Adrenal gland (tissue), 12 donors: Measurements from ENCODE around the gene RMI2. TPM values are rescaled to one million over a fixed set of nuclear protein-coding genes. Genes with fewer than 3 reads are reported as not detected.
A peak's percentile ranks its signal among the peaks of the same experiment; 100 is the strongest.

Experiments
- DNase-seq, 7 donors: peaks; one replicate each; pipeline ENCODE4 v3.0.0-alpha.2; 2019 to 2020
- H3K27ac ChIP-seq, 5 donors: fragments of 200-600 bp; sonication (generic) in 4 of 5; 1 replicate in 3 of 5; 2 replicates in 2 of 5; pipeline versions ENCODE4 v1.5.1 to v1.8.0; 2016 to 2020; ENCODE audit warnings: mild to moderate bottlenecking in 1 of 5
- H3K27me3 ChIP-seq: fragments of 200-600 bp; 2 replicates; pipeline ENCODE4 v1.8.0; 2021
- H3K36me3 ChIP-seq, 2 donors: fragments of 200-600 bp; replicated peaks in 1 of 2; 1 replicate in 1 of 2; 2 replicates in 1 of 2; pipeline versions ENCODE4 v1.5.1 to v1.8.0; 2018 to 2022
- H3K4me1 ChIP-seq, 2 donors: fragments of 200-600 bp; replicated peaks in 1 of 2; 1 replicate in 1 of 2; 2 replicates in 1 of 2; pipeline versions ENCODE4 v1.5.1 to v1.8.0; 2018 to 2021
- H3K4me3 ChIP-seq, 4 donors: fragments of 200-600 bp; sonication (generic) in 3 of 4; one replicate each; pipeline ENCODE4 v1.5.1; 2016 to 2018
- H3K9me3 ChIP-seq, 3 donors: fragments of 200-600 bp; sonication (generic) in 1 of 3; replicated peaks in 1 of 3; 1 replicate in 2 of 3; 2 replicates in 1 of 3; pipeline versions ENCODE4 v1.5.1 to v1.8.0; 2016 to 2021
- POLR2A ChIP-seq, 2 donors: fragments of 450-650 bp; IDR thresholded peaks; one replicate each; pipeline ENCODE4 v1.6.1; 2017; ENCODE audit warnings: antibody characterized with exemption in 2 of 2, mild to moderate bottlenecking in 2 of 2, moderate library complexity in 1 of 2
- WGBS, 4 donors: extraction: QIAGEN DNeasy Blood & Tissue Kit in 2 of 4; methylation state at CpG; one replicate each; pipeline versions ENCODE4 v1.1.5 to v1.1.7; 2013 to 2017; 5-methylcytosine and 5-hydroxymethylcytosine counted together
- intact Hi-C, 2 donors: fragments of 100-400 bp; cut with DNase I; formaldehyde crosslinking; loops; one replicate each; pipeline versions ENCODE4 v1.14.1 to v1.15.0; 2022 to 2023
- polyA plus RNA-seq, 3 donors: library from polyadenylated mRNA; stranded (reverse); fragments of 200-250 nt in 2 of 3; fragments of 350-450 nt in 1 of 3; fragmentation: Illumina TruSeq in 1 of 3; extraction: RNeasy Lipid Tissue Mini Kit (QIAGEN cat#74804) in 1 of 3; gene quantifications; one replicate each; pipeline ENCODE4 v1.2.3, GENCODE V29; 2013 to 2014
- total RNA-seq, 9 donors: library from RNA; depleted of rRNA in 4 of 9; stranded (reverse); fragments of >200 nt in 4 of 9; fragments of 120-200 nt in 1 of 9; fragmentation: NEBNext Ultra II Directional in 1 of 9; extraction: Animal tissue kit (Norgen Biotek cat#: 25700) in 1 of 9; gene quantifications; one replicate each; pipeline versions ENCODE4 v1.1.0 to v1.2.4, GENCODE V29; 2013 to 2023
- TF ChIP-seq, protein P1 (sequence below), 6 experiments: fragments of 450-650 bp in 4 of 6; fragments of 200-600 bp in 2 of 6; sonication (generic) in 1 of 6; IDR thresholded peaks; 1 replicate in 5 of 6; 2 replicates in 1 of 6; pipeline versions ENCODE4 v1.5.1 to v1.8.0; 2016 to 2021; ENCODE audit warnings: antibody characterized with exemption in 6 of 6, mild to moderate bottlenecking in 2 of 6, moderate library complexity in 1 of 6
- donor health status: healthy with polysubstance abuse.
- donor health status: Bipolar disorder and iron deficiency.
- donor health status: DM: yes; HTN: yes; CAD: no.
- donor health status: DM: no; HTN: no; CAD: no.
- donor health status: DM: no; HTN: no; CAD: no.
- donor health status: DM: yes; HTN: yes; CAD: no.

The RMI2 gene
- total and polyA plus RNA-seq, 12 donors, result 0.56 to 21.1 (median 1.2) TPM; not detected in 2

DNA sequence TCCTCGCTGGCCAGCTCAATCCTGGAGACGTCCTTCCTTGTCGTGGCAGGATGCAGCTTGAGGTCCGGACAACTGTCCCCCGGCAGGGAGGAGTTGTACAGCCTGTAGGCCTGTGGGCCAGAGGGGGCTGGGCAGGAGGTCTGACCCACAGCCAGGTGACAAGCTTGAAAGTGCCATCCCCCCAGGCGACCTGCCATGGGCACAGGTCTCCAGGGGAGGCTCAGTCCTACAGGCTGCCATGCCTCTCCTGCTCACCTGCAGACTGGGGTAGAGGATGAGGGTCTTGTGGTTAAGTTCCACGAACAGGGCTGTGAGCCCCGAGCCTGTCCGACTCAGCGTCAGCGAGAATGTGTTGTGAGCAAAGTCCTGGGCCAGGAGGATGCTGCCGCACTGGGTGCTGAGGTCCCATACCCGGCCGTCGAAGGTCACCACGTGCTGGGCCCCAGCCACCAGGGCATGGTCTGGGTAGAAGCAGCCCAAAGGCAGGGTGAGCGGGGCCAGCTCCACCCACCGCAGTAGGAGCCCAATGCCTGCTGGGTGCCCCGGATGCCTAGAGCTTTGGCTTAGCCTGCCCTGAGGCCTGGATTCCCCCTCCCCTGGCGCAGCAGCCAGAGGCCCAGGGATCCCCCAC lies 39.8 kb downstream of the RMI2 start:
- no peaks in the 10 kb centered on the region for H3K27me3 ChIP-seq
- no peak overlapping the region for H3K4me3 ChIP-seq
- H3K9me3 ChIP-seq, result no peaks in the 10 kb centered on the region
- H3K36me3 ChIP-seq, result no peaks in the 10 kb centered on the region
- TF ChIP-seq, protein P1, sequence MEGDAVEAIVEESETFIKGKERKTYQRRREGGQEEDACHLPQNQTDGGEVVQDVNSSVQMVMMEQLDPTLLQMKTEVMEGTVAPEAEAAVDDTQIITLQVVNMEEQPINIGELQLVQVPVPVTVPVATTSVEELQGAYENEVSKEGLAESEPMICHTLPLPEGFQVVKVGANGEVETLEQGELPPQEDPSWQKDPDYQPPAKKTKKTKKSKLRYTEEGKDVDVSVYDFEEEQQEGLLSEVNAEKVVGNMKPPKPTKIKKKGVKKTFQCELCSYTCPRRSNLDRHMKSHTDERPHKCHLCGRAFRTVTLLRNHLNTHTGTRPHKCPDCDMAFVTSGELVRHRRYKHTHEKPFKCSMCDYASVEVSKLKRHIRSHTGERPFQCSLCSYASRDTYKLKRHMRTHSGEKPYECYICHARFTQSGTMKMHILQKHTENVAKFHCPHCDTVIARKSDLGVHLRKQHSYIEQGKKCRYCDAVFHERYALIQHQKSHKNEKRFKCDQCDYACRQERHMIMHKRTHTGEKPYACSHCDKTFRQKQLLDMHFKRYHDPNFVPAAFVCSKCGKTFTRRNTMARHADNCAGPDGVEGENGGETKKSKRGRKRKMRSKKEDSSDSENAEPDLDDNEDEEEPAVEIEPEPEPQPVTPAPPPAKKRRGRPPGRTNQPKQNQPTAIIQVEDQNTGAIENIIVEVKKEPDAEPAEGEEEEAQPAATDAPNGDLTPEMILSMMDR (IDR thresholded peaks at IDR 0.05), result no peak
- no peak for TF ChIP-seq POLR2A (IDR thresholded peaks at IDR 0.05)
- H3K4me1 ChIP-seq, result no peaks in the 10 kb centered on the region
- DNase-seq, result no peak
- H3K27ac ChIP-seq, result no peak overlapping the region
- WGBS, 4 donors, result 73 to 92% (median 85%) methylated on average over 3 to 20 of the region's 20 CpGs
- intact Hi-C loops, result no loop called here

DNA sequence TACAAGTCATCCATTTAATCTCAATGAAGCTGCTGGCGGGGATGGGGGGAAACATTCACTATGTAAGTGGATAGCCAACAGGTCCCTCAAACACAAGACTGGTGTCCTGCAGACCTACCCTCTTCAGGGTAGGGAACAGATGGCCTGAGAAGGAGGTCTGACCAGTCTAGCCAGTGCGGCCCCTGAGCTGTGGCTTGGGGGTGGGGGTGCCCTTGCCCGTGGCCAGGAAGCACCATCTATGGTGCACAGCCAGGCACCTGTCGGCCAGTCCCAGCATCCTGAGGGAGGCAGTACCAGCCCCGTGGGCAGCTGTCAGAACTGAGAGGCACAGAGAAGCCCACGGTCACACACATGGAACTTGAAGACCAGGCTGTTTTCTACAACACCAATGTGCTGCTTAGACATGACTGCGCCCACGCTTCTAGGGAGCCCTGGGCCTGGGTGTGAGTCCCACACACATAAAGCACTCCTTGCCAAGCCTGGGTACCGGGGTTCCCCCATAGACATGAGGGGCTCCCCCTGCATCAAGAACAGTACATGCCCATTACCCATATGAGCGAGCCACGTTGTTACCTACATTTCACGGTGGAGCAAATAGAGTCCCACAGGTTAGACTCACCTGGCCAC lies 40.9 kb downstream of the RMI2 start:
- no peak for TF ChIP-seq POLR2A (IDR thresholded peaks at IDR 0.05)
- TF ChIP-seq, protein P1 (IDR thresholded peaks at IDR 0.05), result no peak
- no peak overlapping the region for H3K4me3 ChIP-seq
- no peak for DNase-seq
- intact Hi-C loops, result no loop called here
- WGBS, 4 donors, result 84 to 95% (median 92%) methylated on average over 7 to 12 of the region's 12 CpGs
- no peaks in the 10 kb centered on the region for H3K27me3 ChIP-seq
- no peaks in the 10 kb centered on the region for H3K4me1 ChIP-seq
- no peaks in the 10 kb centered on the region for H3K36me3 ChIP-seq
- no peaks in the 10 kb centered on the region for H3K9me3 ChIP-seq
- H3K27ac ChIP-seq, result no peak overlapping the region

DNA sequence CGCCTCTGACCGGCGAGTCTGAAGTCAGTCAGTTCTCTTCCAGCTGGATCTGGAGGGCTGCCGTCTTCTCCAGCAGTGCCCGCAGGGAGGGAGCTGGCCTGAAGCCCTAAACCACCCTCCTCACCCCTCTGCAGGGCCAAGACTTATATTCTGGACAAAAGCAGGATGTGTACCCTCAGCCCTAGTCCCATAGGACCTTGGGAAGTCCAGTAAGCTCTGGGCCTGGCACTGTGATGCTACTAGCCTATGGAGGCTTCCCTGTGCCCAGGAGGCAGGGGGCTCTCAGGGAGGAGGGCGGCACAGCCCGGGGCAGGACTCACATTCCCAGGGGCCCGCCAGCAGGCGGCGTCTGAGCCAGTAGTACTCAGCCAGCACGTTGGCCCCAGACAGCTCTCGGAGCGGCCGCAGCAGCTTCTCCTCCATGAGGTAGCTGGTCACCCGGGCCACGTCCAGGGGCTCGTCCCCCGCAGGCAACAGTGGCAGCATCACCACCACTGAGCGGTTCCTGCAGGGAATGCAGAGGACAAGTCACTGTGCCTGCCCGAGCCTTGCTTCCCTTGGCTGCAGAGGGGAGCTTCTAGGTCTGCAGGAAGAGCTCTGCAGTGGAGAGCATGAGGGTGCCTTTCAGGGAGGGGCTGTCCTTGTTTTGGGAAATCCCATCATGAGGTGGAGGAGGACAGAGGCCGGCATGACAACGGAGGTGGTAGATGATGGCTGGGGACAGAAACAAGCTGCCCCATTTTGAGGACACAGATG lies 41.7 kb downstream of the RMI2 start:
- no peak for DNase-seq
- intact Hi-C loops, result no loop called here
- Histone ChIP-seq H3K36me3 (no peaks in the 10 kb centered on the region), H3K9me3 (no peaks in the 10 kb centered on the region), H3K4me3 (no peak overlapping the region), H3K27ac (no peak overlapping the region), H3K27me3 (no peaks in the 10 kb centered on the region), H3K4me1 (no peaks in the 10 kb centered on the region)
- TF ChIP-seq, protein P1 (IDR thresholded peaks at IDR 0.05), result peak in 2 of 6 experiments; percentile 3 to 5
- no peak for TF ChIP-seq POLR2A (IDR thresholded peaks at IDR 0.05)
- 49 to 64% (median 56%) methylated on average over 13 to 22 of the region's 22 CpGs for WGBS, 4 donors

DNA sequence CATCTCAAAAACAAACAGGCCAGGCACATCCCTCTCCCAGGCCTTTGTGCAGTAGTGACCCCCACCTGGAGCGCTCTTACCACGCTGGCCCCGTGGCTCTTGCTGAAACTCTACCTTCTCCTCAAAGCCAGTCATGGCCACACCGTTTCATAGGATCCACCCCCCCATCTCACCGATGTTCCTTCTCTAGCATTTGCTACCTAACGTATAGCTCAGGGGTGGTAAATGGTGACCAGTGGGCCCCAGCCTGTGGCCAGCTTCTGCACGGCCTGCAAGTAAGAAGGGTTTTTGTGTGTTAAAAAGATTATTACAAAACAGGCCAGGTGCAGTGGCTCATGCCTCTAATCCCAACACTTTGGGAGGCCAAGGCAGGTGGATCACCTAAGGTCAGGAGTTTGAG lies 43.8 kb downstream of the RMI2 start:
- H3K36me3 ChIP-seq, result no peaks in the 10 kb centered on the region
- WGBS, 4 donors, result 82 to 87% (median 84%) methylated on average over 7 of the region's 7 CpGs
- DNase-seq, result no peak
- intact Hi-C loops, result no loop called here
- H3K27ac ChIP-seq, result no peak overlapping the region
- no peaks in the 10 kb centered on the region for H3K4me1 ChIP-seq
- TF ChIP-seq, protein P1 (IDR thresholded peaks at IDR 0.05), result no peak
- no peak for TF ChIP-seq POLR2A (IDR thresholded peaks at IDR 0.05)
- H3K9me3 ChIP-seq, result no peaks in the 10 kb centered on the region
- H3K4me3 ChIP-seq, result no peak overlapping the region
- H3K27me3 ChIP-seq, result no peaks in the 10 kb centered on the region
